ENCODE data around the gene SLC28A3. TPM values are rescaled to one million over a fixed set of nuclear protein-coding genes. Genes with fewer than 3 reads are reported as not detected.
"Not testable (repeated sequence)": the region's sequence is repeated elsewhere in the genome, so short reads cannot be mapped to it uniquely, and the experiment has no call there.

SLC28A3 gene
- total and polyA plus RNA-seq, 2 experiments from 2014 or later = not detected

GRCh38 chr9:84368601-84369000 lies 28.0 kb upstream of the SLC28A3 start:
- no peaks in the 10 kb centered on the region for H3F3A ChIP-seq (replicated peaks; ENCODE audit: low read depth)
- peaks cover 13% of the 10 kb centered on the region for H3K27me3 Mint-ChIP-seq (ENCODE audit: insufficient read depth, low read depth, poor library complexity)

DNA sequence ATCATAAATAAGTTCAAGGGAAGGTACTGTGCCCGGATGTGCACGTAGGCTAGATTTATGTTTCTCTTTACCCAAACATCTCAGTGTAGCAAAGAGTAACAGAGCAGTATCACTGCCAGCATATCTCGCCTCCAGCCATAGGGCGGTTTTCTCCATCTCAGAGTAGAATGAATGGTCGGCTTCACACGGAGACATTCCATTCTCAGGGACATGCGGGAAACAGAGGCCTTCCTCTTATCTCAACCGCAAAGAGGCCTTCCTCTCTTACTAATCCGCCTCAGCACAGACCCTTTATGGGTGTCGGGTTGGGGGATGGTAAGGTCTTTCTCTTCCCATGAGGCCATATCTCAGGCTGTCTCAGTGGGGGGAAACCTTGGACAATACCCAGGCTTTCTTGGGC lies 27.2 kb upstream of the SLC28A3 start:
- H3K36me3 Mint-ChIP-seq (ENCODE audit: low read depth); ATAC-seq; H3K4me2 ChIP-seq; H3K9me3 Mint-ChIP-seq; H3K9me2 ChIP-seq (ENCODE audit: insufficient read depth); H3K4me1 ChIP-seq (ENCODE audit: insufficient read depth); H3F3A ChIP-seq (replicated peaks; ENCODE audit: low read depth); H3K79me2 ChIP-seq (replicated peaks; ENCODE audit: insufficient read depth); H4K20me1 ChIP-seq (replicated peaks; ENCODE audit: insufficient read depth); H2AFZ ChIP-seq; H3K4me1 Mint-ChIP-seq; H3K27ac Mint-ChIP-seq; DNase-seq (ENCODE audit: low spot score); H3K4me3 ChIP-seq; H3K27ac ChIP-seq (ENCODE audit: low read depth); H3K4me3 Mint-ChIP-seq; H3K27me3 ChIP-seq (ENCODE audit: insufficient read depth); H3K36me3 ChIP-seq (ENCODE audit: insufficient read depth): not testable (repeated sequence)
- peaks cover 13% of the 10 kb centered on the region for H3K27me3 Mint-ChIP-seq (ENCODE audit: insufficient read depth, low read depth, poor library complexity)

More at GRCh38 chr9:84368601-84369000, 28.0 kb upstream of the SLC28A3 start:
- Histone ChIP-seq H3K4me3 (no peak overlapping the region), H3K79me2 (replicated peaks; ENCODE audit: insufficient read depth) (no peaks in the 10 kb centered on the region), H3K27me3 (ENCODE audit: insufficient read depth) (no peaks in the 10 kb centered on the region), H3K27ac (ENCODE audit: low read depth) (no peak overlapping the region), H2AFZ (no peak overlapping the region), H3K4me2 (no peak overlapping the region), H3K4me1 (ENCODE audit: insufficient read depth) (no peaks in the 10 kb centered on the region), H3K9me2 (ENCODE audit: insufficient read depth) (no peaks in the 10 kb centered on the region), H4K20me1 (replicated peaks; ENCODE audit: insufficient read depth) (no peaks in the 10 kb centered on the region), H3K36me3 (ENCODE audit: insufficient read depth) (no peaks in the 10 kb centered on the region)
- DNase-seq (ENCODE audit: low spot score) (no peak), ATAC-seq (no peak)
- peaks cover 5% of the 10 kb centered on the region; the same call in 2 of the 3 replicates for H3K4me1 Mint-ChIP-seq
- TF ChIP-seq, protein P1, sequence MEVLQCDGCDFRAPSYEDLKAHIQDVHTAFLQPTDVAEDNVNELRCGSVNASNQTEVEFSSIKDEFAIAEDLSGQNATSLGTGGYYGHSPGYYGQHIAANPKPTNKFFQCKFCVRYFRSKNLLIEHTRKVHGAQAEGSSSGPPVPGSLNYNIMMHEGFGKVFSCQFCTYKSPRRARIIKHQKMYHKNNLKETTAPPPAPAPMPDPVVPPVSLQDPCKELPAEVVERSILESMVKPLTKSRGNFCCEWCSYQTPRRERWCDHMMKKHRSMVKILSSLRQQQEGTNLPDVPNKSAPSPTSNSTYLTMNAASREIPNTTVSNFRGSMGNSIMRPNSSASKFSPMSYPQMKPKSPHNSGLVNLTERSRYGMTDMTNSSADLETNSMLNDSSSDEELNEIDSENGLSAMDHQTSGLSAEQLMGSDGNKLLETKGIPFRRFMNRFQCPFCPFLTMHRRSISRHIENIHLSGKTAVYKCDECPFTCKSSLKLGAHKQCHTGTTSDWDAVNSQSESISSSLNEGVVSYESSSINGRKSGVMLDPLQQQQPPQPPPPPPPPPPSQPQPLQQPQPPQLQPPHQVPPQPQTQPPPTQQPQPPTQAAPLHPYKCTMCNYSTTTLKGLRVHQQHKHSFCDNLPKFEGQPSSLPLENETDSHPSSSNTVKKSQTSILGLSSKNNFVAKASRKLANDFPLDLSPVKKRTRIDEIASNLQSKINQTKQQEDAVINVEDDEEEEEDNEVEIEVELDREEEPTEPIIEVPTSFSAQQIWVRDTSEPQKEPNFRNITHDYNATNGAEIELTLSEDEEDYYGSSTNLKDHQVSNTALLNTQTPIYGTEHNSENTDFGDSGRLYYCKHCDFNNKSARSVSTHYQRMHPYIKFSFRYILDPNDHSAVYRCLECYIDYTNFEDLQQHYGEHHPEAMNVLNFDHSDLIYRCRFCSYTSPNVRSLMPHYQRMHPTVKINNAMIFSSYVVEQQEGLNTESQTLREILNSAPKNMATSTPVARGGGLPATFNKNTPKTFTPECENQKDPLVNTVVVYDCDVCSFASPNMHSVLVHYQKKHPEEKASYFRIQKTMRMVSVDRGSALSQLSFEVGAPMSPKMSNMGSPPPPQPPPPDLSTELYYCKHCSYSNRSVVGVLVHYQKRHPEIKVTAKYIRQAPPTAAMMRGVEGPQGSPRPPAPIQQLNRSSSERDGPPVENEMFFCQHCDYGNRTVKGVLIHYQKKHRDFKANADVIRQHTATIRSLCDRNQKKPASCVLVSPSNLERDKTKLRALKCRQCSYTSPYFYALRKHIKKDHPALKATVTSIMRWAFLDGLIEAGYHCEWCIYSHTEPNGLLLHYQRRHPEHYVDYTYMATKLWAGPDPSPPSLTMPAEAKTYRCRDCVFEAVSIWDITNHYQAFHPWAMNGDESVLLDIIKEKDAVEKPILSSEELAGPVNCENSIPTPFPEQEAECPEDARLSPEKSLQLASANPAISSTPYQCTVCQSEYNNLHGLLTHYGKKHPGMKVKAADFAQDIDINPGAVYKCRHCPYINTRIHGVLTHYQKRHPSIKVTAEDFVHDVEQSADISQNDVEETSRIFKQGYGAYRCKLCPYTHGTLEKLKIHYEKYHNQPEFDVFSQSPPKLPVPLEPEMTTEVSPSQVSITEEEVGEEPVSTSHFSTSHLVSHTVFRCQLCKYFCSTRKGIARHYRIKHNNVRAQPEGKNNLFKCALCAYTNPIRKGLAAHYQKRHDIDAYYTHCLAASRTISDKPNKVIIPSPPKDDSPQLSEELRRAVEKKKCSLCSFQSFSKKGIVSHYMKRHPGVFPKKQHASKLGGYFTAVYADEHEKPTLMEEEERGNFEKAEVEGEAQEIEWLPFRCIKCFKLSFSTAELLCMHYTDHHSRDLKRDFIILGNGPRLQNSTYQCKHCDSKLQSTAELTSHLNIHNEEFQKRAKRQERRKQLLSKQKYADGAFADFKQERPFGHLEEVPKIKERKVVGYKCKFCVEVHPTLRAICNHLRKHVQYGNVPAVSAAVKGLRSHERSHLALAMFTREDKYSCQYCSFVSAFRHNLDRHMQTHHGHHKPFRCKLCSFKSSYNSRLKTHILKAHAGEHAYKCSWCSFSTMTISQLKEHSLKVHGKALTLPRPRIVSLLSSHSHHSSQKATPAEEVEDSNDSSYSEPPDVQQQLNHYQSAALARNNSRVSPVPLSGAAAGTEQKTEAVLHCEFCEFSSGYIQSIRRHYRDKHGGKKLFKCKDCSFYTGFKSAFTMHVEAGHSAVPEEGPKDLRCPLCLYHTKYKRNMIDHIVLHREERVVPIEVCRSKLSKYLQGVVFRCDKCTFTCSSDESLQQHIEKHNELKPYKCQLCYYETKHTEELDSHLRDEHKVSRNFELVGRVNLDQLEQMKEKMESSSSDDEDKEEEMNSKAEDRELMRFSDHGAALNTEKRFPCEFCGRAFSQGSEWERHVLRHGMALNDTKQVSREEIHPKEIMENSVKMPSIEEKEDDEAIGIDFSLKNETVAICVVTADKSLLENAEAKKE (CRISPR knock-in tag; IDR thresholded peaks at IDR 0.05) = no peak
- TF ChIP-seq CTCF (conservative IDR thresholded peaks at IDR 0.05; ENCODE audit: low read depth in 2 of 2) (no peak), ZNF331 (CRISPR knock-in tag; IDR thresholded peaks at IDR 0.05; ENCODE audit: low read depth) (no peak), ZNF114 (CRISPR knock-in tag; IDR thresholded peaks at IDR 0.05) (no peak), EZH2phosphoT487 (IDR thresholded peaks at IDR 0.05; ENCODE audit: unreplicated experiment) (no peak), POLR2AphosphoS5 (IDR thresholded peaks at IDR 0.05; ENCODE audit: low read depth) (no peak), STAT1 (IDR thresholded peaks at IDR 0.05; ENCODE audit: unreplicated experiment) (no peak), NANOG (IDR thresholded peaks at IDR 0.05; ENCODE audit: borderline replicate concordance) (no peak), JUNB (IDR thresholded peaks at IDR 0.05; ENCODE audit: unreplicated experiment) (no peak)
- H3K27ac Mint-ChIP-seq = no peak overlapping the region
- no peaks in the 10 kb centered on the region for H3K36me3 Mint-ChIP-seq (ENCODE audit: low read depth)
- H3K9me3 Mint-ChIP-seq = no peaks in the 10 kb centered on the region
- H3K4me3 Mint-ChIP-seq = no peak overlapping the region

Data from GM23338 (cell line).